Stimulated activated CD4-positive, alpha-beta T cell treated with anti-CD3 and anti-CD28 coated beads, Interleukin-4, amount 100 ng/mL, for 24 hours (primary cell): ENCODE data around the gene MACC1.

Source experiments
- DNase-seq: peaks from one replicate; pipeline ENCODE4 v3.0.0-alpha.2; 2020

MACC1 gene

DNA sequence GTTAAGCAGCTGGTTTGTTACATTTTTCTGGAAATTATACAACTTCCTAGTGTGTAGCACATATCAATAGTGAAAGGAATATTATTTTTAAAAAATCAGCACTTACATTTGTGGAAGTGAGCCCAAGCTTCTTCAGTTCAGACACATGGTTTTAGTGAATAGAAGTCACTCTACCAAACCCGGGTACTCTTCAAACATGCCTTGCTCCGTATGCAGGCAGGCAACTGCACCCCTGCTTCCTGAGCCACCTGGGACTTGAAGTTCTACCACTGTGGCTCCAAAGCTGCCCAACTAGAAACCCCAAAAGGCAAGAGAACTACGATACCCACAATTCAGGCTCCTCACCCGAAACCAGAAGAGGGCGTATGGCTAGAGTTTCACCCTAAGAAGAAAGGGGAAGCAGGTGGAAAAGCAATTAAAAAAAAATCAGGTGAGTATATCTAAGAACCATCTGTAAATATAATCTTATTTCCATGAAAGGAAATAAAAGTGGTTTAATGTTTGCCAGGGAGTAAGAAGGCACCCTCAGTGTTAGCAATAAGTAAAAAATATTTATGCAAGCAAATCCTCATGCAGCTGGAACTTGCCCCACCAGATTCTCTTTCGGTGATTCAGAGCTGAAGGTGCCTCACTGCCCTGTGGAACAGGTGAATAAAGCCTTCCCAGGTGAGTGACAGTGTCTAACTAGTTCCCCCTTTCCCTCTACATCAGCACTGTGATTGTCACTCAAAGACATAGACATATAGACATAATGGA lies at the start of gene MACC1:
Gene MACC1, minus strand, starts transcription at position 192 of the 756 bp plus-strand sequence. CDS start 55,522 bp downstream, outside the sequence.
- DNase-seq, result no peak

DNA sequence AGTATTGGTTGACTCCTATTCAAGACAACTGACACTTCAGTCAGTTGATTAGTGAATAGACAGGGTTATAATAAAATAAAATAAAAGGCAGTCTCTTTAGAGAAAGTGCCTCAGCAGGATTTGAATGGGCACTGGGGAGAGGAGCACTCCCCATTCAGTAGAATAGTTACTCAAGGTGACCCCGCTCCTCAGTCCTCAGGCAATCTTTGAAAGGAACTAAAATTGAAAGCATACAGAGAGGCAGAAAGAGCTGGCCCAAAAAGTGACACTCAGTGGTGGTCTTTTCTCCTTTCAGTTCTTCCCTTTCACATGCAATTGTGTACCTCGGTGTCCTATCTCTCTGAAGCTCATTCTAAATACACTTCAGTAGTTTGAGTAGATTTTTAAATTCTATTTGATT lies 47.4 kb upstream of the MACC1 start:
- DNase-seq, result no peak

DNA sequence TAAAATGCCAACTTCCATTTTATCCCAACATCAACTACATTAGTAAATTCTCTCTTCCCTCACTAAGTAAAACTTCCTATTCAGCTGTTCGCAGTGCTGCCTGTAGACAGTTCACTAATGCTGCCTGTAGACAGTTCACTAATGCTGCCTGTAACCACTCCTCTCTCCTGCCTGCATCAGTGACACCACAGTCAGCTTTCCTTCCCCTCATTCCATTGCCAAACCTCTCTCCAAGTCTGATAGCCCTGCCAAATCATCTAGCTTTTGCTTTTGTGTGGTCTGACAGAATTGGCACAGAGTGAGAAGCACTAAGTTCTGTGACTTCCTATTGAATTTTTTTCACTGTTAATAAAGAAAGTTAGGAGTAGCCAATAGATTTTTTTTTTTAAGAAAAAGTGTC lies 43.0 kb upstream of the MACC1 start:
- DNase-seq, result no peak

GRCh38 chr7:20257212-20257611 lies 40.0 kb upstream of the MACC1 start:
- no peak for DNase-seq

GRCh38 chr7:20249920-20250319 lies 32.7 kb upstream of the MACC1 start:
- DNase-seq, result no peak

- DNase-seq, result no peak
Measured at GRCh38 chr7:20249376-20249775, 32.2 kb upstream of the MACC1 start.

DNA sequence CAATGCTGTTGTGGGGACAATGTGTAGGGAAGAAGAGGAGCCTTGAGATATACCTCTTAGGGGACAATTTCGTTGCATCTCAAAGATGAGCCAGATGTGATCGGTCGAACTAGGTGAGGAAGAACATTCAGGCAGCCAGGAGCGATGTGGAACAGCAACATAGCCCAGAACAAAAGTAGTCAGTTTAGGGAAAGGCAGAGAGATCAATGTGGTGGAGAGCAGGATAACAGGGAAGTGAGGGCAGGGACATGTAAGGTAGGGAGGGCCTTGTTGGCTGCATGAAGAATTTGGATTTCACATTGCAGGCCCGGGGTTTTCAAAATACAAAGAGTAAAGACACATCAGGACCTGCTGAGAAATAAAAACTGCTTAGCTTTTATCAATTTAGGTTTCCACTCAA lies 29.1 kb upstream of the MACC1 start:
- no peak for DNase-seq

GRCh38 chr7:20244334-20245120 lies 27.3 kb upstream of the MACC1 start:
- no peak for DNase-seq

- no peak for DNase-seq
Measured at GRCh38 chr7:20241911-20242261, 24.7 kb upstream of the MACC1 start.

- DNase-seq, result no peak
Measured at GRCh38 chr7:20241194-20241910, 24.2 kb upstream of the MACC1 start.

GRCh38 chr7:20240080-20240926 lies 23.1 kb upstream of the MACC1 start:
- DNase-seq, result no peak

- no peak for DNase-seq
Measured at GRCh38 chr7:20238754-20239324, 21.7 kb upstream of the MACC1 start.

DNA sequence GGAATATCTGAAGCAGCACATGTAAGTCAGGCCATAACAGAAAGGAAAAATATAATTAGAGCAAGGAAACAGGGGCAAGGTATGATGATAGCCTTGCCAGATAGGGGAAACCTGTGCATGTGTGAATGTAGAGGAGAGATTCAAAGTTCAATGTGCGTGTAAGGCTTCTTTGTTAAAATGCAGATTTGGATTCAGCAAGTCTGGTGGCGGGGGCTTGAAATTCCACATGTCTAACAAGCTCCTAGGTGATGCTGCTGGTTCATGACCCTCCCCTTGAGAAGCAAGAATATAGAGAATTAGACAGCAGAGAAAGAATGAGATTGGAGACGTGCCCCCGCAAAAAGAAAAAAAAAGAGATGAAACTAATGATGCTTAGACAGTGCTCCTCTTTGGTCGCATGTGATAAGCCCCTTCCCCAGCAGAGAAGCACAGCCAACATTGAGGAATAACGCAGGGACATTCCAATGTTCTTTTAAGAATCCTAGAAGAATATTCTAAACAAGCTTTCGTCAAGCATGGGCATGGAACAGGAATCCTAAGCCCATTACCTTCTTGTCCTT lies 21.1 kb upstream of the MACC1 start:
- DNase-seq, result no peak

DNA sequence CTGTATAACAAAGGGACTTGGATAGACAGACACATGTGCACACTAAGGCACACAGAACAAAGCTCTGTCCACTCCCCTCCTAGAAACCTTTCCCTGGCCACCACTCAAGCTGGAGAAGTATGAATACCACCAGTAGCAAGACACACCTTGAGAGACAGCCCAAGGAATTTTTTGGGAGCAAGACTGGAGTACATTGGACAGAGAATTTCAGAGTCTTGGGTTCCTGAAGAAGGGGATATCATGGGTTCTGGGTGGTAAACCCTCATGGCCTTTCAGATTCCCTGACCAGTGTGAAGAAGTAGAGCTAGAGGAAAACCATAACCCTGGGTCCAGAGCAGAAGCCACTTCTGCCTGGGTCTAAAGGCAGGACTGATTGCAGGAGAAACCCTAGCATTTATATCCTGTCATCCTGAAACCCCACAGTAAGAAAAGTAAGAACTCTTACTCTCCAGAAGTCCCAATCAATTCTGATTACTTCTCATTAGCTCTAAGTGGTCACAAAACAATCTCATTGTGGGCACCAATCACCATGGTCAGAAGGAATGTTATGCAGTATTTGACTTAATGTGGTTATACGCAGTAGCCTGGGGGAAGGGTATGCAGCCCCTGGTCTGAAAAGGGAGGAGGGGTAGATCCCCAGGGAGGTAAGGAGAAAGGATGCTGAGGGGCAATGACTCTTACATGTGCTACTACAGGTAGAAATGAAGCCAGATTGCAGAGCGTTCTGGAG lies 20.4 kb upstream of the MACC1 start:
- DNase-seq, result no peak

DNA sequence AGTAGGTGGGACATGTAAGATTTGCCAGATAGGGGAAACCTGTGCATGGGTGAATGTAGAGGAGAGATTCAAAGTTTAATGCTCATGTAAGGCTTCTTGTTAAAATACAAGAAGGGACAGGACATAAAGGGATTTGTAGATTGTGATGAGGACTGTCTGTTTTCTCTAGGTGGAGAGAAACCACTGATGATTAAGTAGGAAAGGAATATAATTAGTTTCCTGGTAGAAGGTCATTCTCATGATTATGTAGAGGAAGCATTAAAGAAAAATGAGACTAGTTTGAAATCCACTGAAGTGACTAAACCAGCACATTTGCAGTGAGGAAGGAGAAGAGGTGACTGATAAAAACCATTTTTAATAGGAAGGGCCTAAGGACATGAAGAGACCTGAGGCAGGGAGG lies 19.6 kb upstream of the MACC1 start:
- DNase-seq, result no peak

DNA sequence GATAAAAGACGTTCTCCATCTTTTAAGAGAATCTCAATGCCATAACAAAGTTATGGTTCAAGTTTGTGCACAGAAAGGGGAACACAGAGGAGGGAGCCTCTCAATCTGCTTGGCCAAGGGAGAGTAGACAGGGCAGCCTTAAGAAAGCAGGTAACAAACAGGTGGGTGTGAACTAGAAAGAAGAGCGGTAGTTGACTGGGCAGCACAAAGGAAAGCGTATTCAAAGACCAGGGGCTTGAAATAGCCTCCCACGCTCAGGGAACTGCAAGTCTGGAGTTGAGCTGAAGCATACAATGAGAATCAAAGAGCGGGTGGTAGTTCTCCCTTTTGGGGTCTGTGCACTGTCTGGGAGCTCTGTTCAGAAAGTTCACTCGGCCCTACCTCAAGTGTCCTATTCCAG lies 18.9 kb upstream of the MACC1 start:
- no peak for DNase-seq

DNA sequence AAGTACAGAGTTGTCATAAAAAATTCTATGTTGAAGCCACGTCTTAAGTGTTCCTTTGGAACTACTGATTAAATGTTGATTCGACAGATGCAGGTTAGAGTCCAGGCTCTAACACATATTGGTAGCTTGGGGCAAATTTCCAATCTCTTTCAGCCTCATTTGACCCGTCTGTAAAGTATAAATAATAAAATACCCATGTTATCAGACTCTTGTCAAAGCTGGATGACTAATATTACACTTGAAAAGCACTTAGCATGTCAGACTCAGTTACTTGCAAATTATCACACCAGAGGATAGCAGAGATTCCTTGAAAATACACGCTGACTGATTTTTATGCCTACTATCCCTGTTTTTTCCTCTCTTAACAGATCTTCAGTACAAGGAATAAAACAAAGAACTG lies 18.1 kb upstream of the MACC1 start:
- DNase-seq, result no peak

- no peak for DNase-seq
Measured at GRCh38 chr7:20233362-20233761, 16.2 kb upstream of the MACC1 start.

GRCh38 chr7:20232848-20233247 lies 15.7 kb upstream of the MACC1 start:
- DNase-seq, result no peak

DNA sequence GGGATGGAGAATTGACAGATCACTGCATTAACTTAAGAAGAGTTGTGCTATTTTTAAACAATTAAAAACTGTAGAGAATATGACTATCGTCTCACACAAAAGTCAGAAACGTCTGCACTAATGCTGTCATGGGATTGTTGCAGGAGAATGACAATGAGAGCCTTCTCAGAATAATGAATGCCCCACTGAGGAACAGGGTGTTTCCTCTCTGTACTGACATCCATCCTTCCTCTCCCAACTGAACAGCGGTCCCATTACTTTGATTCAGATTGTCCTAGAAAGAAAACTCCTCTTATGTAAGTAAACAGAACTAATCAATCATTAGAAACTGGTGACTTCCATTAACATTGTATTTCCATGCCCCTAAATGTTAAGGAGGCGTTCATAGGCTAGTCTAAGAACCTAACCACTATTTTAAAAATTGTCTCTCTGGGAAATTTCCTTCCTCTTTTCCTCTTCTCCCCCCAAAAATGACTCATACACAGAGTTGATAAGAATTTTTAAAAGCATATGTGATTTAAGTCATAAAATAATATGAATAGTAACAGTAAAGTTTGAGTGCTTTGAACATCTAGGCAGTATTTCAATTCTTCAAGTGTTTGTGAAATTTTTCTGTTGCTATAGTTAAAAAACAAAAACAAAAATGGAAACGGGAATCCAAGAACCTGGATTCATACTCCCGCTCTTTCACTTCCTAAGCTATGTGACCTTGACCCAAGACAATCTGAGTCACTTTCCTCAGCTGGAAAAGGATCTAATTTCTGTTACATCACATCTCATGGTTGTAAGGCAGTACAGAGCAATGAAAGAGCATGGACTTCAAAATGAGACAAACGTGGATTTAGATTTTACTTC lies 12.7 kb upstream of the MACC1 start:
- no peak for DNase-seq
